ENCODE data around the gene DGKH.

GRCh38 chr13:42073683-42074082 is 25.2 kb downstream of the DGKH start:
- TF ChIP-seq, protein P1, sequence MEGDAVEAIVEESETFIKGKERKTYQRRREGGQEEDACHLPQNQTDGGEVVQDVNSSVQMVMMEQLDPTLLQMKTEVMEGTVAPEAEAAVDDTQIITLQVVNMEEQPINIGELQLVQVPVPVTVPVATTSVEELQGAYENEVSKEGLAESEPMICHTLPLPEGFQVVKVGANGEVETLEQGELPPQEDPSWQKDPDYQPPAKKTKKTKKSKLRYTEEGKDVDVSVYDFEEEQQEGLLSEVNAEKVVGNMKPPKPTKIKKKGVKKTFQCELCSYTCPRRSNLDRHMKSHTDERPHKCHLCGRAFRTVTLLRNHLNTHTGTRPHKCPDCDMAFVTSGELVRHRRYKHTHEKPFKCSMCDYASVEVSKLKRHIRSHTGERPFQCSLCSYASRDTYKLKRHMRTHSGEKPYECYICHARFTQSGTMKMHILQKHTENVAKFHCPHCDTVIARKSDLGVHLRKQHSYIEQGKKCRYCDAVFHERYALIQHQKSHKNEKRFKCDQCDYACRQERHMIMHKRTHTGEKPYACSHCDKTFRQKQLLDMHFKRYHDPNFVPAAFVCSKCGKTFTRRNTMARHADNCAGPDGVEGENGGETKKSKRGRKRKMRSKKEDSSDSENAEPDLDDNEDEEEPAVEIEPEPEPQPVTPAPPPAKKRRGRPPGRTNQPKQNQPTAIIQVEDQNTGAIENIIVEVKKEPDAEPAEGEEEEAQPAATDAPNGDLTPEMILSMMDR (IDR thresholded peaks at IDR 0.05) = no peak
- no peak for TF ChIP-seq POLR2AphosphoS5 (IDR thresholded peaks at IDR 0.05)
- no peak for TF ChIP-seq EP300 (IDR thresholded peaks at IDR 0.05)
- TF ChIP-seq POLR2A (IDR thresholded peaks at IDR 0.05) = no peak

Measured in upper lobe of left lung (tissue), 4 donors.